Measurements from ENCODE around the gene ACACB. TPM values are rescaled to one million over a fixed set of nuclear protein-coding genes. Genes with fewer than 3 reads are reported as not detected.

The ACACB gene
- total RNA-seq, 1 experiment from 2014 or later, result 21.7 TPM

DNA sequence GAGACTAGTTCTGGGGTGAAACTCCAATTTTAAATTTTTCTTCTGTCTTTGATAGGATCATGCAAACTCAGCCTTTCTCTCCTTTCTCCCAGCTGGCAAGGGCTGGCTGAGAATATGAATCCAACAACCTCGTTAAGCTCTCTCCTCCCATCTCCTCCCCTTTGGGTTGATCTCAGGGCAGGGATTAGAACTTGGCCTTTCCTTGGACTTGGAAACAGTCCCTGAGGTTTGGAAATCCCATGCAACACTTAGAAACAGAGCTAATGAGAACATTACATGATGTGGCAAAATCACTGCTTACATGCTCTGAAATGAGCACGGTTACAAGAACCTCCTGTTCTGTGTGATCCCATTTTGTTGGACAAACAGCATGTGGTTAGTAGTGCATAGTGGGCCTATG, 31.6 kb downstream of the ACACB start:
- no peaks in the 10 kb centered on the region for H3K79me2 ChIP-seq (ENCODE audit: low read length)
- no peaks in the 10 kb centered on the region for H4K20me1 ChIP-seq (ENCODE audit: low read length)
- DNase-seq (no peak), ATAC-seq (no peak)
- no peak overlapping the region for H3K4me3 ChIP-seq (ENCODE audit: low read length)
- H3F3A ChIP-seq (ENCODE audit: low read length, unreplicated experiment), result no peaks in the 10 kb centered on the region
- H3K9me3 ChIP-seq (ENCODE audit: low read length), result no peaks in the 10 kb centered on the region
- H3K27ac ChIP-seq (ENCODE audit: low read length), result no peak overlapping the region
- H3K4me1 ChIP-seq (ENCODE audit: insufficient read depth, low read length), result peaks cover 8% of the 10 kb centered on the region; the same call in 1 of the 2 replicates
- H3K9ac ChIP-seq (ENCODE audit: low read length), result no peak overlapping the region
- H2AFZ ChIP-seq (ENCODE audit: low read length), result no peak overlapping the region
- H3K27me3 ChIP-seq (ENCODE audit: low read length), result no peaks in the 10 kb centered on the region
- no peaks in the 10 kb centered on the region for H3K9me2 ChIP-seq (replicated peaks; ENCODE audit: low read length)
- BruUV-seq (replicated peaks), result no TSS peak
- intact Hi-C loops (cut with micrococcal nuclease), result no loop called here
- ChIA-PET POLR2A (ENCODE audit: unreplicated experiment) (no interaction called here), CTCF (no interaction called here)
- no peaks in the 10 kb centered on the region for H3K36me3 ChIP-seq (ENCODE audit: low read depth, low read length)
- TF ChIP-seq, protein P1, sequence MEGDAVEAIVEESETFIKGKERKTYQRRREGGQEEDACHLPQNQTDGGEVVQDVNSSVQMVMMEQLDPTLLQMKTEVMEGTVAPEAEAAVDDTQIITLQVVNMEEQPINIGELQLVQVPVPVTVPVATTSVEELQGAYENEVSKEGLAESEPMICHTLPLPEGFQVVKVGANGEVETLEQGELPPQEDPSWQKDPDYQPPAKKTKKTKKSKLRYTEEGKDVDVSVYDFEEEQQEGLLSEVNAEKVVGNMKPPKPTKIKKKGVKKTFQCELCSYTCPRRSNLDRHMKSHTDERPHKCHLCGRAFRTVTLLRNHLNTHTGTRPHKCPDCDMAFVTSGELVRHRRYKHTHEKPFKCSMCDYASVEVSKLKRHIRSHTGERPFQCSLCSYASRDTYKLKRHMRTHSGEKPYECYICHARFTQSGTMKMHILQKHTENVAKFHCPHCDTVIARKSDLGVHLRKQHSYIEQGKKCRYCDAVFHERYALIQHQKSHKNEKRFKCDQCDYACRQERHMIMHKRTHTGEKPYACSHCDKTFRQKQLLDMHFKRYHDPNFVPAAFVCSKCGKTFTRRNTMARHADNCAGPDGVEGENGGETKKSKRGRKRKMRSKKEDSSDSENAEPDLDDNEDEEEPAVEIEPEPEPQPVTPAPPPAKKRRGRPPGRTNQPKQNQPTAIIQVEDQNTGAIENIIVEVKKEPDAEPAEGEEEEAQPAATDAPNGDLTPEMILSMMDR (conservative IDR thresholded peaks at IDR 0.05; ENCODE audit: low read depth, low read length), result no peak
- no peak for TF ChIP-seq EZH2 (IDR thresholded peaks at IDR 0.05; ENCODE audit: low read length, unreplicated experiment)
- no peak for TF ChIP-seq EZH2phosphoT487 (IDR thresholded peaks at IDR 0.05; ENCODE audit: borderline replicate concordance, low read length)
- no peak overlapping the region for H3K4me2 ChIP-seq (ENCODE audit: low read length)

DNA sequence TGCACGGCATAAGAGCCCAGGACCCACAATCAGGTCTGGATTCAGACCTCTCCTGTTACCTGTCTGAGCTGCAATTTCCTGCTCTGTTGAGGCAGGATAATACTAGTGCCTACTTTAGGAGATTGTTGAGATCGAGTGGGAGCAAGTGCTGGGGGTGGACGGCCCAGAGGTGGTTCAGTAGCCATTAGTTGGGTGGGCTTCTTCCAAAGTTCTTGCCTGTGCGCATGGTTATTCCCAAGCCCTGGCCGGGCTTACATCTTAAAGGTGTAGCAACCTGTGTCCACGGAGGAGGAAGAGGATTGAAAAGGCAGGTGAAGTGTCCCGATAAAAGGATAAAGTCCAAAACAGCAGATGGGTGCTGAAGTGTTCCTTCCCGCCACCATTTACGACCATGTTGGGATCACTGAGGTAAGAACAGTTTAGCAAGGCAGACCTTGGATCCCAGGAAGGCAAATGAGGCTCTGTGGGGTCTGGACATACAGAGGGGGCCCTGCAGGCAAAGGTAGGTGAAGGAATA, 33.8 kb downstream of the ACACB start:
- no peaks in the 10 kb centered on the region for H4K20me1 ChIP-seq (ENCODE audit: low read length)
- H3K79me2 ChIP-seq (ENCODE audit: low read length), result 0 out of 2 replicates have a peak, but pooled peaks cover under 1% of the 10 kb centered on the region
- peaks cover 12% of the 10 kb centered on the region for H3K4me1 ChIP-seq (ENCODE audit: insufficient read depth, low read length)
- ATAC-seq, result no peak
- intact Hi-C loops (cut with micrococcal nuclease), result loop anchor here (5.0 kb wide), 1 partner anchor 38 kb away; no protein-coding TSS in a partner anchor
- BruUV-seq (replicated peaks), result no TSS peak
- ChIA-PET CTCF (interaction anchor here (0.6 kb wide), 1 partner anchor 193 kb away, joined by 4 read pairs; no protein-coding TSS in a partner anchor), POLR2A (ENCODE audit: unreplicated experiment) (no interaction called here)
- no peak overlapping the region for H3K9ac ChIP-seq (ENCODE audit: low read length)
- TF ChIP-seq EZH2phosphoT487 (IDR thresholded peaks at IDR 0.05; ENCODE audit: borderline replicate concordance, low read length) (no peak), EZH2 (IDR thresholded peaks at IDR 0.05; ENCODE audit: low read length, unreplicated experiment) (no peak)
- TF ChIP-seq, protein P1 (conservative IDR thresholded peaks at IDR 0.05; ENCODE audit: low read depth, low read length), result no peak
- no peaks in the 10 kb centered on the region for H3K9me2 ChIP-seq (replicated peaks; ENCODE audit: low read length)
- H3K4me2 ChIP-seq (ENCODE audit: low read length), result no peak overlapping the region
- no peak overlapping the region for H3K4me3 ChIP-seq (ENCODE audit: low read length)
- no peak for DNase-seq
- H3K9me3 ChIP-seq (ENCODE audit: low read length), result no peaks in the 10 kb centered on the region
- H3K36me3 ChIP-seq (ENCODE audit: low read depth, low read length), result no peaks in the 10 kb centered on the region
- no peak overlapping the region for H2AFZ ChIP-seq (ENCODE audit: low read length)
- H3K27ac ChIP-seq (ENCODE audit: low read length), result no peak overlapping the region
- no peaks in the 10 kb centered on the region for H3F3A ChIP-seq (ENCODE audit: low read length, unreplicated experiment)
- H3K27me3 ChIP-seq (ENCODE audit: low read length), result no peaks in the 10 kb centered on the region

DNA sequence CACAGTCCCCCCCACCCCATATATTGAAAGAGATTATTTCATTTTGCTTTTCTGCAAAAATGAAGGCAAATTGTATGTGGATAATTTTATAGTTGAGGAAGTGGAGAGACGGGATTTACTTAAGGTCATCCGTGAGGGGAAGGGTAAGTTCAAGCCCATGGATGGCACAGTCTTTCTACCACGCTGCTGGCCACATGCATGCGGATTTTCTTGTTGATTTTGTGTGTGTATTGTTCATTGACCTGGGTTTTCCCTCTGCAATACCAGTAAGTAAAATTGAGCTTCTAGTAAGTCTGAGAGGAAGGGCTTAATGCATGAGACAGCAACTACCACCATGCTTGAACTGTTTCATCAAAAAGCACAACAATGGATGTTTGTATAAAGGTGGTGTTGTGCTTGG, 35.1 kb downstream of the ACACB start:
- Histone ChIP-seq H2AFZ (ENCODE audit: low read length) (no peak overlapping the region), H3K79me2 (ENCODE audit: low read length) (peaks cover 13% of the 10 kb centered on the region), H3K9me3 (ENCODE audit: low read length) (no peaks in the 10 kb centered on the region), H3K9ac (ENCODE audit: low read length) (no peak overlapping the region), H3F3A (ENCODE audit: low read length, unreplicated experiment) (no peaks in the 10 kb centered on the region), H3K9me2 (replicated peaks; ENCODE audit: low read length) (no peaks in the 10 kb centered on the region), H4K20me1 (ENCODE audit: low read length) (no peaks in the 10 kb centered on the region), H3K36me3 (ENCODE audit: low read depth, low read length) (no peaks in the 10 kb centered on the region), H3K27ac (ENCODE audit: low read length) (no peak overlapping the region), H3K4me1 (ENCODE audit: insufficient read depth, low read length) (peaks cover 12% of the 10 kb centered on the region), H3K4me3 (ENCODE audit: low read length) (no peak overlapping the region), H3K4me2 (ENCODE audit: low read length) (no peak overlapping the region), H3K27me3 (ENCODE audit: low read length) (no peaks in the 10 kb centered on the region)
- DNase-seq (no peak), ATAC-seq (no peak)
- TF ChIP-seq, protein P1 (conservative IDR thresholded peaks at IDR 0.05; ENCODE audit: low read depth, low read length), result no peak
- no peak for TF ChIP-seq EZH2 (IDR thresholded peaks at IDR 0.05; ENCODE audit: low read length, unreplicated experiment)
- BruUV-seq (replicated peaks), result no TSS peak
- ChIA-PET CTCF (no interaction called here), POLR2A (ENCODE audit: unreplicated experiment) (interaction anchor here (0.6 kb wide), 1 partner anchor 53 kb away, joined by 4 read pairs; no protein-coding TSS in a partner anchor)
- intact Hi-C loops (cut with micrococcal nuclease), result loop anchor here (5.0 kb wide), 1 partner anchor 39 kb away; no protein-coding TSS in a partner anchor
